Measurements from ENCODE around the gene ATP13A2. TPM values are rescaled to one million over a fixed set of nuclear protein-coding genes. Genes with fewer than 3 reads are reported as not detected.

ATP13A2 gene
- total RNA-seq, 5 donors from 2014 or later (not counting 1 experiment from before 2014, with no cell fraction given): 39.4 to 65.5 (median 58.2) TPM

- DNase-seq (no peak), ATAC-seq (replicated peaks in 1 of 4) (no peak)
- WGBS (ENCODE audit: insufficient coverage): 90% methylated on average over 2 of the region's 8 CpGs
- no peak overlapping the region for H3K27ac ChIP-seq (ENCODE audit: low read length)
- H3K4me3 ChIP-seq (ENCODE audit: control insufficient read depth in 1 of 2, extremely low read depth in 1 of 2, low read length in 1 of 2): no peak overlapping the region
- H3K9me3 ChIP-seq: no peaks in the 10 kb centered on the region
- Mint-ChIP-seq H3K27me3 (no peaks in the 10 kb centered on the region), H3K36me3 (peaks cover 45% of the 10 kb centered on the region), H3K9me3 (no peaks in the 10 kb centered on the region), H3K27ac (no peak overlapping the region), H3K4me3 (no peak overlapping the region), H3K4me1 (no peaks in the 10 kb centered on the region)
- peaks cover 10 to 55% of the 10 kb centered on the region in 2 donors for H3K36me3 ChIP-seq (ENCODE audit: control insufficient read depth in 2 of 2, extremely low read depth in 1 of 2, insufficient read depth in 1 of 2, low read length in 1 of 2)
- no peaks in the 10 kb centered on the region for H3K4me1 ChIP-seq (ENCODE audit: control insufficient read depth in 1 of 2, extremely low read depth in 1 of 2, insufficient read depth in 2 of 2, low read length in 2 of 2)
- H3K27me3 ChIP-seq (replicated peaks in 1 of 2; ENCODE audit: control insufficient read depth in 2 of 2, extremely low read depth in 1 of 2, insufficient read depth in 2 of 2, low read length in 1 of 2): no peaks in the 10 kb centered on the region
- ChIA-PET POLR2A (no interaction called here), CTCF (no interaction called here)
These were observed 11.9 kb downstream of the ATP13A2 start for GRCh38 chr1:16999863-17000262.

DNA sequence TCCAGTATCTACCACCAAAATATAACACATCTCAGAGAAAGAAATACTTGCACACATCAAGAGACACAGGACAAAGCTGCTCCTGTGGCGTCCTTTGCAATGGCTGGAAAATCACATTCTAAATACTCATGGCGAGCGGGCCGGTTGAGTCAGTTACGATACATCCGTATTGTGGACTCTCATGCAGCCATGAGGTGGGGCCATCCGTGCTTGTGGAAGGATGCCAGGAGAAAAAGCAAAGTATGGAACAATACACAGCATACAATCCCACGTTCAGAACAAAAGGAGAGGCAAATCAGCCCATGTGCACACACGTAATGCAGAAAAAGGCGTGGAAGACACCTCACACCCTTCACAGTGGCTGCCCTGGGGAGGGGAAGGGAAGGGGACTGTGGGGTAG, 13.1 kb downstream of the ATP13A2 start:
- 95% methylated on average over 4 of the region's 10 CpGs for WGBS (ENCODE audit: insufficient coverage)
- peaks cover 37% of the 10 kb centered on the region for H3K36me3 Mint-ChIP-seq
- POLR2A ChIA-PET: no interaction called here

GRCh38 chr1:16996845-16997244, 14.9 kb downstream of the ATP13A2 start:
- no peak overlapping the region for H3K4me3 ChIP-seq (ENCODE audit: control insufficient read depth in 1 of 2, extremely low read depth in 1 of 2, low read length in 1 of 2)
- no peaks in the 10 kb centered on the region for H3K27me3 ChIP-seq (replicated peaks in 1 of 2; ENCODE audit: control insufficient read depth in 2 of 2, extremely low read depth in 1 of 2, insufficient read depth in 2 of 2, low read length in 1 of 2)
- ChIA-PET CTCF (no interaction called here), POLR2A (interaction anchor here in 1 of 2 donors (0.6 kb wide), 1 partner anchor 12 kb away, joined by 16 read pairs; no protein-coding TSS in a partner anchor)
- no peak overlapping the region for H3K27ac ChIP-seq (ENCODE audit: low read length)
- peaks cover 28% of the 10 kb centered on the region for H3K36me3 Mint-ChIP-seq
- no peaks in the 10 kb centered on the region for H3K27me3 Mint-ChIP-seq
- no peak overlapping the region for H3K4me3 Mint-ChIP-seq
- ATAC-seq (replicated peaks in 1 of 4) (no peak), DNase-seq (no peak)
- peaks cover 16 to 32% of the 10 kb centered on the region in 2 donors for H3K36me3 ChIP-seq (ENCODE audit: control insufficient read depth in 2 of 2, extremely low read depth in 1 of 2, insufficient read depth in 1 of 2, low read length in 1 of 2)
- H3K27ac Mint-ChIP-seq: no peak overlapping the region
- H3K4me1 Mint-ChIP-seq: no peaks in the 10 kb centered on the region
- WGBS (ENCODE audit: insufficient coverage): 92% methylated on average over 8 of the region's 14 CpGs
- no peaks in the 10 kb centered on the region for H3K4me1 ChIP-seq (ENCODE audit: control insufficient read depth in 1 of 2, extremely low read depth in 1 of 2, insufficient read depth in 2 of 2, low read length in 2 of 2)
- no peaks in the 10 kb centered on the region for H3K9me3 Mint-ChIP-seq
- H3K9me3 ChIP-seq: no peaks in the 10 kb centered on the region

More for the DNA sequence above, 13.1 kb downstream of the ATP13A2 start:
- Mint-ChIP-seq H3K4me3 (no peak overlapping the region), H3K9me3 (no peaks in the 10 kb centered on the region), H3K27me3 (no peaks in the 10 kb centered on the region), H3K27ac (no peak overlapping the region), H3K4me1 (no peaks in the 10 kb centered on the region)
- no peak overlapping the region for H3K4me3 ChIP-seq (ENCODE audit: control insufficient read depth in 1 of 2, extremely low read depth in 1 of 2, low read length in 1 of 2)
- CTCF ChIA-PET: no interaction called here
- H3K27ac ChIP-seq (ENCODE audit: low read length): no peak overlapping the region
- no peaks in the 10 kb centered on the region for H3K9me3 ChIP-seq
- peaks cover 10 to 43% of the 10 kb centered on the region in 2 donors for H3K36me3 ChIP-seq (ENCODE audit: control insufficient read depth in 2 of 2, extremely low read depth in 1 of 2, insufficient read depth in 1 of 2, low read length in 1 of 2)
- no peaks in the 10 kb centered on the region for H3K4me1 ChIP-seq (ENCODE audit: control insufficient read depth in 1 of 2, extremely low read depth in 1 of 2, insufficient read depth in 2 of 2, low read length in 2 of 2)
- H3K27me3 ChIP-seq (replicated peaks in 1 of 2; ENCODE audit: control insufficient read depth in 2 of 2, extremely low read depth in 1 of 2, insufficient read depth in 2 of 2, low read length in 1 of 2): no peaks in the 10 kb centered on the region
- DNase-seq (no peak), ATAC-seq (replicated peaks in 1 of 4) (no peak)

- no peak overlapping the region for H3K4me3 Mint-ChIP-seq
- peaks cover 27% of the 10 kb centered on the region in 2 donors for H3K36me3 ChIP-seq (ENCODE audit: control insufficient read depth in 2 of 2, extremely low read depth in 1 of 2, insufficient read depth in 1 of 2, low read length in 1 of 2)
- H3K4me1 ChIP-seq (ENCODE audit: control insufficient read depth in 1 of 2, extremely low read depth in 1 of 2, insufficient read depth in 2 of 2, low read length in 2 of 2): no peaks in the 10 kb centered on the region
- H3K4me3 ChIP-seq (ENCODE audit: control insufficient read depth in 1 of 2, extremely low read depth in 1 of 2, low read length in 1 of 2): no peak overlapping the region
- H3K36me3 Mint-ChIP-seq: peaks cover 22% of the 10 kb centered on the region
- H3K27ac Mint-ChIP-seq: no peak overlapping the region
- H3K27me3 ChIP-seq (replicated peaks in 1 of 2; ENCODE audit: control insufficient read depth in 2 of 2, extremely low read depth in 1 of 2, insufficient read depth in 2 of 2, low read length in 1 of 2): no peaks in the 10 kb centered on the region
- no peaks in the 10 kb centered on the region for H3K9me3 Mint-ChIP-seq
- ATAC-seq (replicated peaks in 1 of 4): no peak
- ChIA-PET CTCF (no interaction called here), POLR2A (no interaction called here)
- H3K9me3 ChIP-seq: no peaks in the 10 kb centered on the region
- H3K27ac ChIP-seq (ENCODE audit: low read length): no peak overlapping the region
- H3K27me3 Mint-ChIP-seq: no peaks in the 10 kb centered on the region
- WGBS (ENCODE audit: insufficient coverage): 96% methylated on average over 5 of the region's 15 CpGs
- no peak for DNase-seq
- no peaks in the 10 kb centered on the region for H3K4me1 Mint-ChIP-seq
These were observed 18.1 kb downstream of the ATP13A2 start for GRCh38 chr1:16993521-16994038.

DNA sequence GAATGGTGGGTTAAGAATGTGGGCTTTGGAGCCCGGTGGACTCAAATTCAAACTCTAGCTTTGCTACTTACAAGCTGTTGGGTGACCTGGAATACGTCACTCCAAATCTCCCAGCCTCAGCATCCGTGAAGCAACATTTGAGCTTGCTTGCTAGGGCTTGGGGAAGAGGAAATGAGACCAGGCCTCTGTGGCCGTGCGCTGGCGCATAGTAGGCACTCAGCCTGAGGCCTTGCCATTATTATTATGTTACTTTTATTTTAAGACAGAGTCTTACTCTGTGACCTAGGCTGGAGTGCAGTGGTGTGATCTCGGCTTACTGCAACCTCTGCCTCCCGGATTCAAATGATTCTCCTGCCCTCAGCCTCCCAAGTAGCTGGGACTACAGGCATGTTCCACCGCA, 19.1 kb downstream of the ATP13A2 start:
- no peak overlapping the region for H3K27ac ChIP-seq (ENCODE audit: low read length)
- ChIA-PET CTCF (no interaction called here), POLR2A (no interaction called here)
- Mint-ChIP-seq H3K36me3 (peaks cover 21% of the 10 kb centered on the region), H3K4me1 (no peaks in the 10 kb centered on the region), H3K9me3 (no peaks in the 10 kb centered on the region), H3K27me3 (no peaks in the 10 kb centered on the region), H3K4me3 (no peak overlapping the region), H3K27ac (no peak overlapping the region)
- no peak overlapping the region for H3K4me3 ChIP-seq (ENCODE audit: control insufficient read depth in 1 of 2, extremely low read depth in 1 of 2, low read length in 1 of 2)
- DNase-seq (no peak), ATAC-seq (replicated peaks in 1 of 4) (no peak)
- H3K9me3 ChIP-seq: no peaks in the 10 kb centered on the region
- H3K4me1 ChIP-seq (ENCODE audit: control insufficient read depth in 1 of 2, extremely low read depth in 1 of 2, insufficient read depth in 2 of 2, low read length in 2 of 2): no peaks in the 10 kb centered on the region
- peaks cover 26 to 33% of the 10 kb centered on the region in 2 donors for H3K36me3 ChIP-seq (ENCODE audit: control insufficient read depth in 2 of 2, extremely low read depth in 1 of 2, insufficient read depth in 1 of 2, low read length in 1 of 2)
- H3K27me3 ChIP-seq (replicated peaks in 1 of 2; ENCODE audit: control insufficient read depth in 2 of 2, extremely low read depth in 1 of 2, insufficient read depth in 2 of 2, low read length in 1 of 2): no peaks in the 10 kb centered on the region
- 97% methylated on average over 6 of the region's 9 CpGs for WGBS (ENCODE audit: insufficient coverage)

DNA sequence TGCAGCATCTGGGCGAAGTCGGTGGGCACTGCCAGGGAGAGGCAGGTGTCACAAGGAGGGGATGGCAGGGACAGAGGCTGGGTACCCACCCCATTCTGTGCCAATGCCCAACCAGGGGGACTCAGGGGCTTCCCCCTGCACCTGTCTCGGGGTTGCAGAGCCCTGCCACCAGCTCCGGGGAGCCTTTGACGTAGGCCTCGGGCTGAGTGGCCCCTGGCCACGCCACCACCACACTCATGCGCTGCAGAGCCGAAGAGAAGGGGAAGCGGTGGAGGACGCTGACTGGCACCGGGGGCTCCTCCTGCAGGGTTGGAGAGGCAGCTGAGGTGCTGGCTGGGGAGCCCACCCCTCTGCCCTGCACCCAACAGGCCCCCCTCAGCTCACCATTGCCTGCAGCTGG, 19.6 kb downstream of the ATP13A2 start:
- no peak overlapping the region for H3K4me3 ChIP-seq (ENCODE audit: control insufficient read depth in 1 of 2, extremely low read depth in 1 of 2, low read length in 1 of 2)
- DNase-seq (no peak), ATAC-seq (replicated peaks in 1 of 4) (no peak)
- H3K27me3 ChIP-seq (replicated peaks in 1 of 2; ENCODE audit: control insufficient read depth in 2 of 2, extremely low read depth in 1 of 2, insufficient read depth in 2 of 2, low read length in 1 of 2): no peaks in the 10 kb centered on the region
- no peaks in the 10 kb centered on the region for H3K4me1 ChIP-seq (ENCODE audit: control insufficient read depth in 1 of 2, extremely low read depth in 1 of 2, insufficient read depth in 2 of 2, low read length in 2 of 2)
- no peak overlapping the region for H3K4me3 Mint-ChIP-seq
- peaks cover 28 to 38% of the 10 kb centered on the region in 2 donors for H3K36me3 ChIP-seq (ENCODE audit: control insufficient read depth in 2 of 2, extremely low read depth in 1 of 2, insufficient read depth in 1 of 2, low read length in 1 of 2)
- H3K9me3 Mint-ChIP-seq: no peaks in the 10 kb centered on the region
- POLR2A ChIA-PET: no interaction called here
- H3K4me1 Mint-ChIP-seq: no peaks in the 10 kb centered on the region
- no peaks in the 10 kb centered on the region for H3K9me3 ChIP-seq
- 95% methylated on average over 4 of the region's 12 CpGs for WGBS (ENCODE audit: insufficient coverage)
- H3K27ac ChIP-seq (ENCODE audit: low read length): no peak overlapping the region
- no peaks in the 10 kb centered on the region for H3K27me3 Mint-ChIP-seq
- CTCF ChIA-PET: no interaction called here
- H3K27ac Mint-ChIP-seq: no peak overlapping the region
- peaks cover 21% of the 10 kb centered on the region for H3K36me3 Mint-ChIP-seq

DNA sequence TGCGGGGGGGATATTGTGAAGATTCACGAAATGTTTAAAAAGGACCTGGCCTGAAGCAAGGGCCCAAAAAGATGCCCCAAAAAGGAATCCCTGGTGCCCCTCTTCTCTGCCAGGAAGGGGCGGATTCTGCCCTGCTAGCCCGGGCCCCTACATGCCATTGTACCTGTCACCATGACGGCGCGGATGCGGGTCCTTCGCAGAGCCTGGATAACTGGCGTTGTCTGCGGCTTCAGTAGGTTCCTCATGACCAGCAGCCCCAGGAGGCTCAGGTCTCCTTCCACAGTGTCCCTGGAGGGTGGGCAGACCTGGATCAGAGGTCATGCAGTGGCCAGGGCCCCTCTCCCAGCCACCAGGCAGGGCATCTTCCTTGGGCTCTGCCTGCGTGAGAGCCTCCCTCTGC, 20.2 kb downstream of the ATP13A2 start:
- Mint-ChIP-seq H3K27ac (no peak overlapping the region), H3K36me3 (peaks cover 21% of the 10 kb centered on the region), H3K9me3 (no peaks in the 10 kb centered on the region), H3K27me3 (no peaks in the 10 kb centered on the region), H3K4me3 (no peak overlapping the region), H3K4me1 (no peaks in the 10 kb centered on the region)
- no peaks in the 10 kb centered on the region for H3K4me1 ChIP-seq (ENCODE audit: control insufficient read depth in 1 of 2, extremely low read depth in 1 of 2, insufficient read depth in 2 of 2, low read length in 2 of 2)
- ChIA-PET POLR2A (no interaction called here), CTCF (no interaction called here)
- 98% methylated on average over 9 of the region's 12 CpGs for WGBS (ENCODE audit: insufficient coverage)
- no peaks in the 10 kb centered on the region for H3K27me3 ChIP-seq (replicated peaks in 1 of 2; ENCODE audit: control insufficient read depth in 2 of 2, extremely low read depth in 1 of 2, insufficient read depth in 2 of 2, low read length in 1 of 2)
- DNase-seq: no peak
- no peak overlapping the region for H3K4me3 ChIP-seq (ENCODE audit: control insufficient read depth in 1 of 2, extremely low read depth in 1 of 2, low read length in 1 of 2)
- no peaks in the 10 kb centered on the region for H3K9me3 ChIP-seq
- peaks cover 29 to 43% of the 10 kb centered on the region in 2 donors for H3K36me3 ChIP-seq (ENCODE audit: control insufficient read depth in 2 of 2, extremely low read depth in 1 of 2, insufficient read depth in 1 of 2, low read length in 1 of 2)
- H3K27ac ChIP-seq (ENCODE audit: low read length): no peak overlapping the region
- no peak for ATAC-seq (replicated peaks in 1 of 4)

All from T-cell (primary cell).